ENCODE measurements around the gene WDR88.
"Not testable (repeated sequence)": the region's sequence is repeated elsewhere in the genome, so short reads cannot be mapped to it uniquely, and the experiment has no call there.

WDR88 gene

DNA sequence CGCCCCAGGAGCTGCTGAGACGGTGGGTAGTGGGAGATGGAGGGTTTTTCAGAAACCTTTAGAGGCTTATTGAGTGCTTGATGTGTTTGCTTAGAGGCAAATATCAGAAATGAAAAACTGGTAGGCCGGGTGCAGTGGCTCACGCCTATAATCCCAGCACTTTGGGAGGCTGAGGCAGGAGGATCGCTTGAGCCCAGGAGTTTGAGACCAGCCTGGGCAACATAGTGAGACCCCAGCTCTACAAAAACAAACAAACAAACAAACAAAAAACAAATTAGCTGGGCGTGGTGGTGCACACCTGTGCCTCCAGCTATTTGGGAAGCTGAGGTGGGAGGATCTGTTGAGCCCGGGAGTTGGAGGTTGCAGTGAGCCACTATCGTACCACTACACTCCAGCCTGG lies 5.2 kb upstream of the WDR88 start:
- not testable (repeated sequence) for DNase-seq (ENCODE audit: low spot score)

GRCh38 chr19:33129901-33130300 lies 2.0 kb upstream of the WDR88 start:
- no peak for DNase-seq (ENCODE audit: low spot score)

GRCh38 chr19:33130433-33130832 lies 1.5 kb upstream of the WDR88 start:
- no peak for DNase-seq (ENCODE audit: low spot score)

DNA sequence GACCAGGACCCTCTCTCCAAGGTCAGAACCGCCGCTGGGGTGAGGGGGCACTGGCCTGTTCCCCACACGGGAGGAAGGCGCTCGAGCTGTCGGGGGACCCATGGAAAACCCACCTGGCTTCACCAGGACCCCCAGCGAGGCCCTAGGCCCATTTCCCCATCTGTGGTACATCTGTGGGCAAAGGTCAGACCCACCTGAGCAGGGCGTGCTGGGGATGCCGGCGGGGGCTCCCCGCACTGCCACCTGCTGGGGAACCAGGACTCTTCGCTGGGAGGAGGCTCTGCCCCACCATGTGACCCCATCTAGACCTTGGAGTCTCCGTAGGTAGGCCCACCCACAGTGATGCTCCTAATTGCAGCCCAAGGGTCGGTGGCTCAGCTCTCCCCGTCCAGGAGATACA lies 511 bp downstream of the WDR88 start:
- DNase-seq (ENCODE audit: low spot score) = no peak

- DNase-seq (ENCODE audit: low spot score) = no peak
Observed at GRCh38 chr19:33133438-33134031, 1.6 kb downstream of the WDR88 start.

DNA sequence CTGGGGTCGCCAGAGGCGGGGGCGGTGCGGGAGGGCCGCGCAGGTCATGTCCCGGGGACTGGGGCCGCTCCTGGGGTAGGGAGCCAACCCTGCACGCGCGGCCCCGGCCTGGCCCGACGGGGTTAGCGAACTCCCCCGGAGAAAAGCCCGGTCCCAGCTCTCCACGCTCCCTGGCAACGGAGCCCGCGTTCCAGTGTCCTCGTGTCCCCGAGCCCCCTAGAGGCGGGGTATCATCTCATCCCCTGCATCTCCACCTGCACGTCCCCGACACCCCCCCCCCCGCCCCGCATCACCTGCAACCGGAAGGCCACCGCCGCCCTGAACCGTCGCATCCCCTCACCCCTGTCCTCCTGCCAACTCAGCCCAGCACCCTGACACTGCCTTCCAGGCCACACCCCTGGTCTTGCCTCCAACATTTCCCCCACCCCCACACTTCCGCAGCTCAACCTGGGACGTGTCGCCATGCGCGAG lies 2.7 kb downstream of the WDR88 start:
- DNase-seq (ENCODE audit: low spot score) = no peak

GRCh38 chr19:33139165-33139564 lies 7.3 kb downstream of the WDR88 start:
- DNase-seq (ENCODE audit: low spot score) = no peak

- peak; percentile 69 for DNase-seq (ENCODE audit: low spot score)
Observed at GRCh38 chr19:33143897-33144405, 12.0 kb downstream of the WDR88 start.

DNA sequence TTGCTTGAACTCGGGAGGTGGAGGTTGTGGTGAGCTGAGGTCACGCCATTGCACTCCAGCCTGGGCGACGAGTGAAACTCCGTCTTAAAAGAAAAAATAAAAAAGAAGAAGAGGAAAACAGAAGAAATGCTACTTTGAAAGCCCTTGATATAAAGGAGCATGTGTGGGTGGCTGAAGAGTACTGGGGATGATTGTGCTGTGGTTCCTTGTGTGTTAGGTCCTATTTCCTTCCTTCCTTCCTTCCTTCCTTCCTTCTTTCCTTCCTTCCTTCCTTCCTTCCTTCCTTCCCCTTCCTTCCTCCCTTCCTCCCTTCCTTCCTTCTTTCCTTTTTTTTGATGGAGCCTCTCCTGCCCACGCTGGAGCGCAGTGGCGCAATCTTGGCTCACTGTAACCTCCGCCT lies 14.3 kb downstream of the WDR88 start:
- DNase-seq (ENCODE audit: low spot score) = no peak

- DNase-seq (ENCODE audit: low spot score) = no peak
Observed at GRCh38 chr19:33147538-33147937, 15.6 kb downstream of the WDR88 start.

DNA sequence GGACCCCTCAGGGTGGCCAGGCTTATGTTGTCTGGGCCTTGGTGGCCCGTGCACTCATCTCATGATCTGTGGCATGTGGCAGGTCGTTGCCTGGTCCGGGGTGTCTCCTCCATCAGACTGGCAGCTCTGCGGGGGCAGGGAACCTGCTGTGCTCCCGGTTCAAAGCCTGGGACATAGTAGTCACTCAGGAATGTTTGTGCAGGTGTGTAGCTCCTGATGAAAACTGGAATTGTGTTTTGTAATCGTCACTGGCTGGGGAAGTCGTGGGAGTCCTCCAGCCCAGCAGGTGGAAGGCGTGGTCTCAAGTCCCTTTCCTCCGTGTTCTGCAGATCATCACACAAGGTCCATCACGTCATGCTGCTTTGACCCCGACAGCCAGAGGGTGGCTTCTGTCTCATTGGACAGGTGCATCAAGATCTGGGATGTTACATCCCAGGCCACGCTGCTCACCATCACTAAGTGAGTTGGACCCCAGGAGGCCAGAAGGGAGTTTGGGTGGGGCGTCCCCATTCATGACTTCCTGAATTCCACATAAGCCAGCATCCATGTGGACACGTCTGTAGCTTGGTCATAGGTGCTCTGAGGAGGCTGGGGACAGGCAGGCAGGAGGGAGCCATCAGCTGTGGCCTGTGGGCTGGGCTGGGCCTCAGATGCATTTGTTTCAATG lies 19.1 kb downstream of the WDR88 start:
- DNase-seq (ENCODE audit: low spot score) = no peak

DNA sequence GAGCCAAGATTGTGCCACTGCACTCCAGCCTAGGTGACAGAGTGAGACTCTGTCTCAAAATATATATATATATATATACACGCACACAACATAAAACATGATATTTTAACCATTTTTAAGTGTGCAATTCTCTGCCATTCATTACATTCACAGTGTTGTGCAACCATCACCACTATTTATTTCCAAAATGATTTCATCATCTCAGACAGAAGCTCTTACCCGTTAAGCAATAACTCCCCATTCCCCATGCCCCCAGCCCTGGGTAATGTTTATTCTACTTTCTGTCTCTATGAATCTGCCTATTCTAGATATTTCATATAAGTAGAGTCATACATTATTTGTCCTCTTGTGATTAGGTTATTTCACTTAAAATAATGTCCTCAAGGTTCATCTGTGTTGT lies 20.3 kb downstream of the WDR88 start:
- no peak for DNase-seq (ENCODE audit: low spot score)

DNA sequence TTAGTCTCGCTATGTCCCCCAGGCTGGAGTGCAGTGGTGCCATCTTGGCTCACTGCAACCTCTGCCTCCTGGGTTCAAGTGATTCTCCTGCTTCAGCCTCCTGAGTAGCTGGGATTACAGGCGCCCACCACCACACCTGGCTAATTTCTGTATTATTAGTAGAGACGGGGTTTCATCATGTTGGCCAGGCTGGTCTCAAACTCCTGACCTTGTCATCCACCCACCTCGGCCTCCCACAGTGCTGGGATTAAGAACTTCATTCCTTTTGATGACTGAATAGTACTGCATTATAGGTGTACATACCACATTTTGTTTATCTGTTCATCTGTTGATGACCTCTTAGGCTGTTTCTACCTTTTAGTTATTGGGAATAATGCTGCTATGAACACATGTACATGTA lies 20.7 kb downstream of the WDR88 start:
- not testable (repeated sequence) for DNase-seq (ENCODE audit: low spot score)

- not testable (repeated sequence) for DNase-seq (ENCODE audit: low spot score)
Observed at GRCh38 chr19:33154313-33154712, 22.4 kb downstream of the WDR88 start.

- no peak for DNase-seq (ENCODE audit: low spot score)
Observed at GRCh38 chr19:33156334-33156733, 24.4 kb downstream of the WDR88 start.

GRCh38 chr19:33157906-33158305 lies 26.0 kb downstream of the WDR88 start:
- no peak for DNase-seq (ENCODE audit: low spot score)

DNA sequence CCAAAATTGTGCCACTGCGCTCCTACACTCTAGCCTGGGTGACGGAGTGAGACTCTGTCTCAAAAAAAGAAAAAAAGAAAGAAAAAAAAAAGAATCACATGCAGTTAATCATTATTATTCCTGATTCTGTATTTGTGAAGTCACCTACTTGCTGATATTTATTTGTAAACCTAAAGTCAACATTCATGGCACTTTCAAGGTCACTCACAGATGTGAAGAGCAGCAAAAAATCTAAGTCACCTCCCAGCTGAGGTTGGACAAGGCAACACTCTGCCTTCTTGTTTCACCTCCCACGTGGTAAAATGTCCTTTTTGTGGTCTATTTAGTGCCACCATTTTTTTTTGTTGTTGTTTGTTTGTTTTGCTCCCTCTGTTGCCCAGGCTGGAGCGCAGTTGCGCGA lies 26.5 kb downstream of the WDR88 start:
- no peak for DNase-seq (ENCODE audit: low spot score)

- no peak for DNase-seq (ENCODE audit: low spot score)
Observed at GRCh38 chr19:33159149-33159548, 27.2 kb downstream of the WDR88 start.

- DNase-seq (ENCODE audit: low spot score) = no peak
Observed at GRCh38 chr19:33159893-33160292, 28.0 kb downstream of the WDR88 start.

GRCh38 chr19:33161201-33161600 lies 29.3 kb downstream of the WDR88 start:
- DNase-seq (ENCODE audit: low spot score) = no peak

GRCh38 chr19:33163481-33163880 lies 31.6 kb downstream of the WDR88 start:
- DNase-seq (ENCODE audit: low spot score) = no peak

- DNase-seq (ENCODE audit: low spot score) = not testable (repeated sequence)
Observed at GRCh38 chr19:33166037-33166436, 34.1 kb downstream of the WDR88 start.

DNA sequence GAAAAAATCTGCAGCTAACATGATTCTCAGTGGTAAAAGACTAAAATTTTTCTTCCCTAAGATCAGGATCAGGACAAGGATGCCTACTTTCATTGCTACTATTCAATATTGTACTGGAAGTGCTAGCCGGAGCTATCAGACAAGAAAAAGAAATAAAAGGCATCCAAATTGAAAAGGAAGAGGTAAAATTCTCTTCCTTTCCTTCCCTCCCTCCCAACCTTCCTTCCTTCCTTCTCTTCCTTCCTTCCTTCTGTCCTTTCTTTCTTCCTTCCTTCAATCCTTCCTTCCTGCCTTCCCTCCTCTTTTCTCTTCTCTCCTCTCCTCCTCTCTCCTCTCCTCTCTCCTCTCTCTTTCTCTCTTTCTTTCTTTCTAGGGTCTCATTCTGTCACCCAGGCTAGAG lies 35.5 kb downstream of the WDR88 start:
- DNase-seq (ENCODE audit: low spot score) = no peak

- no peak for DNase-seq (ENCODE audit: low spot score)
Observed at GRCh38 chr19:33168528-33168927, 36.6 kb downstream of the WDR88 start.
